ENCODE data around the gene SLC22A7. TPM values are rescaled to one million over a fixed set of nuclear protein-coding genes. Genes with fewer than 3 reads are reported as not detected.

The SLC22A7 gene
- polyA plus RNA-seq, 1 donor (not counting 4 experiments of a cell fraction or from before 2014, with no cell fraction given) = not detected

GRCh38 chr6:43285832-43286231, 12.2 kb upstream of the SLC22A7 start:
- H3K27ac ChIP-seq (ENCODE audit: control insufficient read depth, insufficient read depth, low read length) = no peak overlapping the region
- no peaks in the 10 kb centered on the region for H3K79me2 ChIP-seq (ENCODE audit: control insufficient read depth, insufficient read depth, low read length)
- H3K4me3 ChIP-seq (ENCODE audit: control insufficient read depth in 2 of 3, extremely low read depth in 1 of 3, insufficient read depth in 2 of 3, low read depth in 1 of 3, low read length in 3 of 3) = no peak overlapping the region
- no peak overlapping the region for H3K4me2 ChIP-seq (ENCODE audit: control insufficient read depth, extremely low read depth, insufficient read depth, low read depth, low read length)
- FAIRE-seq (no peak), DNase-seq (ENCODE audit: low read depth, low spot score) (no peak)
- H3K36me3 ChIP-seq (ENCODE audit: control insufficient read depth in 2 of 2, extremely low read depth in 1 of 2, insufficient read depth in 2 of 2, low read length in 2 of 2) = no peaks in the 10 kb centered on the region
- peaks cover 4% of the 10 kb centered on the region for H3K4me1 ChIP-seq (ENCODE audit: control insufficient read depth, extremely low read depth, insufficient read depth, low read length)
- peaks cover 40% of the 10 kb centered on the region for H3K27me3 ChIP-seq (ENCODE audit: control insufficient read depth, extremely low read depth, insufficient read depth, low read length)
- no peaks in the 10 kb centered on the region for H4K20me1 ChIP-seq (ENCODE audit: control insufficient read depth, extremely low read depth, insufficient read depth, low read length)
- TF ChIP-seq CTCF (optimal IDR thresholded peaks at IDR 0.05 in 1 of 3, IDR thresholded peaks at IDR 0.05 in 1 of 3, conservative IDR thresholded peaks at IDR 0.05 in 1 of 3; ENCODE audit: extremely low read depth in 1 of 3, insufficient read depth in 2 of 3, low read length in 3 of 3) (no peak), EZH2 (IDR thresholded peaks at IDR 0.05; ENCODE audit: low read length) (peak; percentile 21)
- H3K9ac ChIP-seq (ENCODE audit: control insufficient read depth, extremely low read depth, insufficient read depth, low read length) = no peak overlapping the region
- H2AFZ ChIP-seq (ENCODE audit: control insufficient read depth, low read length) = no peak overlapping the region
- no peaks in the 10 kb centered on the region for H3K9me1 ChIP-seq (ENCODE audit: control insufficient read depth, extremely low read depth, insufficient read depth, low read length)
- H3K9me3 ChIP-seq (ENCODE audit: control insufficient read depth, low read depth, low read length) = no peaks in the 10 kb centered on the region
- dilution Hi-C loops (cut with MboI; ENCODE audit: extremely low pct_ligation_motif_present, low sequenced_read_pairs) = no loop called here

DNA sequence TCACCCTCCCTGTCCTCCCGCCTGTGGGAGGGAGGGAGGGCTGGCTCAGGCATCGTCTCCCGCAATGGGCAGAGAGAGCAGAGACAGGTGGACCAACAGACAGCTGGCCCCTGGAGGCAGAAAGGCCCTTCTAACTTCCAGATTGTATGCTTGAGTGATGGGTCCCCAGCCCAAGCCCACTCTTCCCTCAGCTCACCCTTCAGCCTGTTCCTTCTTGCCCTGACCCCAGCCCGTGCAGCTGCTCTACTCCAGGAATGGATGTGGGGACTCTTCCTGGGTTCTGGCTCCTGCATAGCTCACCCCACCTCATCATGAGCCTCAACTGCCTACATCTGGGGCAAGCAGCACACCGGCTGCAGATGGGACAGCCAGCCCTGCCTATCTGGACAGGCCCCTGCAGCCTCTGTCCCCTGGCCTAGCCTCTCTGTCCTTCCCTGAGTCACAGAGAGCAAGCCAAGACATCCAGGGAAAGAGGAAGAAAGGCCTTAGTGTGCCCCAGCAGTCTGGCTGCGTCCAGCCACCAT, 11.5 kb upstream of the SLC22A7 start:
- Histone ChIP-seq H2AFZ (ENCODE audit: control insufficient read depth, low read length) (no peak overlapping the region), H3K4me3 (ENCODE audit: control insufficient read depth in 2 of 3, extremely low read depth in 1 of 3, insufficient read depth in 2 of 3, low read depth in 1 of 3, low read length in 3 of 3) (no peak overlapping the region), H3K9ac (ENCODE audit: control insufficient read depth, extremely low read depth, insufficient read depth, low read length) (no peak overlapping the region), H4K20me1 (ENCODE audit: control insufficient read depth, extremely low read depth, insufficient read depth, low read length) (no peaks in the 10 kb centered on the region), H3K27me3 (ENCODE audit: control insufficient read depth, extremely low read depth, insufficient read depth, low read length) (peaks cover 40% of the 10 kb centered on the region), H3K9me1 (ENCODE audit: control insufficient read depth, extremely low read depth, insufficient read depth, low read length) (no peaks in the 10 kb centered on the region), H3K9me3 (ENCODE audit: control insufficient read depth, low read depth, low read length) (no peaks in the 10 kb centered on the region), H3K79me2 (ENCODE audit: control insufficient read depth, insufficient read depth, low read length) (no peaks in the 10 kb centered on the region), H3K4me1 (ENCODE audit: control insufficient read depth, extremely low read depth, insufficient read depth, low read length) (peaks cover 4% of the 10 kb centered on the region), H3K4me2 (ENCODE audit: control insufficient read depth, extremely low read depth, insufficient read depth, low read depth, low read length) (no peak overlapping the region), H3K36me3 (ENCODE audit: control insufficient read depth in 2 of 2, extremely low read depth in 1 of 2, insufficient read depth in 2 of 2, low read length in 2 of 2) (no peaks in the 10 kb centered on the region), H3K27ac (ENCODE audit: control insufficient read depth, insufficient read depth, low read length) (no peak overlapping the region)
- dilution Hi-C loops (cut with MboI; ENCODE audit: extremely low pct_ligation_motif_present, low sequenced_read_pairs) = no loop called here
- FAIRE-seq = no peak
- no peak for TF ChIP-seq CTCF (optimal IDR thresholded peaks at IDR 0.05 in 1 of 3, IDR thresholded peaks at IDR 0.05 in 1 of 3, conservative IDR thresholded peaks at IDR 0.05 in 1 of 3; ENCODE audit: extremely low read depth in 1 of 3, insufficient read depth in 2 of 3, low read length in 3 of 3)
- TF ChIP-seq EZH2 (IDR thresholded peaks at IDR 0.05; ENCODE audit: low read length) = no peak
- DNase-seq (ENCODE audit: low read depth, low spot score) = no peak
